Suprapubic skin (tissue), 4 donors: ENCODE measurements around the gene SEPTIN5.

Experiments used
- CTCF ChIP-seq, 2 donors: fragments of 200-600 bp in 1 of 2; fragments of 450-650 bp in 1 of 2; sonication (generic) in 1 of 2; IDR thresholded peaks; one replicate each; pipeline ENCODE4 v1.5.1; 2016 to 2019; ENCODE audit warnings: antibody characterized with exemption in 2 of 2, mild to moderate bottlenecking in 1 of 2, moderate library complexity in 1 of 2
- EP300 ChIP-seq: sonication (generic); formaldehyde crosslinking; IDR thresholded peaks from one replicate; pipeline ENCODE4 v1.6.1; 2017; ENCODE audit warnings: antibody characterized with exemption
- POLR2A ChIP-seq, 2 donors: fragments of 450-650 bp; IDR thresholded peaks; one replicate each; pipeline ENCODE4 v1.6.1; 2017; ENCODE audit warnings: antibody characterized with exemption in 2 of 2, mild to moderate bottlenecking in 2 of 2, moderate library complexity in 2 of 2
- POLR2AphosphoS5 ChIP-seq, 3 donors: sonication (generic); formaldehyde crosslinking; IDR thresholded peaks; one replicate each; pipeline ENCODE4 v1.6.1; 2017; ENCODE audit warnings: antibody characterized with exemption in 3 of 3

DNA sequence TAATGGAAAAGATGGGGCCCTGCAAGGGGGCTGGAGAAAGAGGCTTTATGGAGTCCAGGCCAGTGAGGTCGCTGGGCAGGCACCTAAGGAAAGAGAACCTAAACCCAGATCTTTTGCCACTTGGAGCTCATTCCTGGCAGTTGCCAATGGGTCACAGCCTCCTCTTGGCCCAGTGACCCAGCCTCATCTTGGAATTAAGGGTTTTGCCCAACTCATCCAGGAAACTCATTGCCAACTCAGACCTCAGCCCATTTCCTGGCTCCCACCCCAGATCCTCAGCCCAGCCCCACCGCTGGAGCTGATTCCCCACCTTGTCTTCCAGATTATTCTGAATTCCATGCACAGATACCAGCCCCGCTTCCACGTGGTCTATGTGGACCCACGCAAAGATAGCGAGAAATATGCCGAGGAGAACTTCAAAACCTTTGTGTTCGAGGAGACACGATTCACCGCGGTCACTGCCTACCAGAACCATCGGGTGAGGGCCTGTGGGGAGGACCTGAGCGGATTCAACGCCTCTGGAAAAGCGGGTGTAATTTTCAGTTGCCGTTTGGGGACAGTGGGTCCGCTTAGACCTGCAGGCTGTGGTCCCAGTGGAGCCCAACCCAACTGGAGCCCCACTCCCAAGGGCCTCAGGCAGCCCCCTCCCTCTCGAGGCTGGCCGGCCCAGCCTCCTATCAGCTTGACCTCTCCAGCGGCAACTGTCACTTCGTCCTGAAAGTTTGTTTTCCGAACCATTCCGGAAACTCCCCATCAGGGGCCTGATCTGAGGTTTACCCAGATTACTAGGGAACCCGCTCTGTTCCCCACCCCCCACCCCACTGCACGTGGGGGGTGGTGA, 50.6 kb downstream of the SEPTIN5 start:
- TF ChIP-seq CTCF (IDR thresholded peaks at IDR 0.05) (no peak), POLR2AphosphoS5 (IDR thresholded peaks at IDR 0.05) (no peak), EP300 (no peak), POLR2A (IDR thresholded peaks at IDR 0.05) (no peak)
